ENCODE measurements around the gene MAGI1. TPM values are rescaled to one million over a fixed set of nuclear protein-coding genes. Genes with fewer than 3 reads are reported as not detected.

MAGI1 gene
- polyA plus RNA-seq, 2 donors, result 6.0 to 10.6 TPM

- Histone ChIP-seq H3K4me1 (ENCODE audit: control insufficient read depth in 2 of 2, insufficient read depth in 2 of 2, low read length in 1 of 2) (peaks cover 0 to 2% of the 10 kb centered on the region in 2 donors), H3K27me3 (ENCODE audit: control insufficient read depth in 1 of 2, insufficient read depth in 2 of 2, low read length in 2 of 2) (no peaks in the 10 kb centered on the region), H3K27ac (ENCODE audit: low read depth in 2 of 2, low read length in 1 of 2) (no peak overlapping the region), H3K36me3 (ENCODE audit: control insufficient read depth in 2 of 2, insufficient read depth in 2 of 2, low read length in 1 of 2) (no peaks in the 10 kb centered on the region), H3K9me3 (ENCODE audit: control insufficient read depth in 2 of 2, insufficient read depth in 1 of 2, low read depth in 1 of 2, low read length in 1 of 2) (no peaks in the 10 kb centered on the region), H3K4me3 (ENCODE audit: low read depth in 1 of 2, low read length in 2 of 2) (no peak overlapping the region)
- 88 to 90% methylated on average over 3 of the region's 3 CpGs for WGBS, 2 donors
These were observed 255.6 kb downstream of the MAGI1 start for GRCh38 chr3:65783117-65783516.

DNA sequence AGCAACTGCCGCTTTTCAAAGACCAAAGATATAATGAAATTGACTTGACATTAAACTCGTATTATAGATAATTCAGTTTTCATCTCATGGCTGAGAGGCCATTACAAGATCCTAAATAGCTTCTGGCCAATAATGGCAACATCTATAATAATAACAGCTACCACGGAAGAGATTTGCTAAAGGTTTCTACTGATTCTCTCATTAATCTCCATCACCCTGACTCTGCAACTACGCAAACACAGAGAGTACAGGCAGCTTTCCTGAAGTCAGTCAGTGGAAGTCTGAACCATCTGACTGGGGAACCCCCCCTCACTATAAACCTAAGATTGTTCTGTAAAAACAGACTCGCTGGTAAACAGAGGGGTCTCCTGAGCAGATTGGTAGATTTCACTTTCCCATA, 257.1 kb downstream of the MAGI1 start:
- H3K36me3 ChIP-seq (ENCODE audit: control insufficient read depth in 2 of 2, insufficient read depth in 2 of 2, low read length in 1 of 2), result no peaks in the 10 kb centered on the region
- 87 to 88% methylated on average over 5 of the region's 5 CpGs for WGBS, 2 donors

GRCh38 chr3:65779390-65779789, 259.3 kb downstream of the MAGI1 start:
- no peaks in the 10 kb centered on the region for H3K9me3 ChIP-seq (ENCODE audit: control insufficient read depth in 2 of 2, insufficient read depth in 1 of 2, low read depth in 1 of 2, low read length in 1 of 2)
- H3K4me3 ChIP-seq (ENCODE audit: low read depth in 1 of 2, low read length in 2 of 2), result no peak overlapping the region
- 89 to 94% methylated on average over 2 of the region's 2 CpGs for WGBS, 2 donors
- no peaks in the 10 kb centered on the region for H3K27me3 ChIP-seq (ENCODE audit: control insufficient read depth in 1 of 2, insufficient read depth in 2 of 2, low read length in 2 of 2)
- no peaks in the 10 kb centered on the region for H3K4me1 ChIP-seq (ENCODE audit: control insufficient read depth in 2 of 2, insufficient read depth in 2 of 2, low read length in 1 of 2)
- H3K27ac ChIP-seq (ENCODE audit: low read depth in 2 of 2, low read length in 1 of 2), result no peak overlapping the region
- H3K36me3 ChIP-seq (ENCODE audit: control insufficient read depth in 2 of 2, insufficient read depth in 2 of 2, low read length in 1 of 2), result no peaks in the 10 kb centered on the region

More for the DNA sequence above, 257.1 kb downstream of the MAGI1 start:
- Histone ChIP-seq H3K4me3 (ENCODE audit: low read depth in 1 of 2, low read length in 2 of 2) (no peak overlapping the region), H3K4me1 (ENCODE audit: control insufficient read depth in 2 of 2, insufficient read depth in 2 of 2, low read length in 1 of 2) (peaks cover 0 to 2% of the 10 kb centered on the region in 2 donors), H3K27ac (ENCODE audit: low read depth in 2 of 2, low read length in 1 of 2) (no peak overlapping the region), H3K27me3 (ENCODE audit: control insufficient read depth in 1 of 2, insufficient read depth in 2 of 2, low read length in 2 of 2) (no peaks in the 10 kb centered on the region), H3K9me3 (ENCODE audit: control insufficient read depth in 2 of 2, insufficient read depth in 1 of 2, low read depth in 1 of 2, low read length in 1 of 2) (no peaks in the 10 kb centered on the region)

GRCh38 chr3:65778968-65779367, 259.8 kb downstream of the MAGI1 start:
- H3K4me1 ChIP-seq (ENCODE audit: control insufficient read depth in 2 of 2, insufficient read depth in 2 of 2, low read length in 1 of 2), result no peaks in the 10 kb centered on the region
- H3K27ac ChIP-seq (ENCODE audit: low read depth in 2 of 2, low read length in 1 of 2), result no peak overlapping the region
- H3K4me3 ChIP-seq (ENCODE audit: low read depth in 1 of 2, low read length in 2 of 2), result no peak overlapping the region
- no peaks in the 10 kb centered on the region for H3K9me3 ChIP-seq (ENCODE audit: control insufficient read depth in 2 of 2, insufficient read depth in 1 of 2, low read depth in 1 of 2, low read length in 1 of 2)
- WGBS, 2 donors, result 75 to 82% methylated on average over 2 of the region's 2 CpGs
- no peaks in the 10 kb centered on the region for H3K36me3 ChIP-seq (ENCODE audit: control insufficient read depth in 2 of 2, insufficient read depth in 2 of 2, low read length in 1 of 2)
- no peaks in the 10 kb centered on the region for H3K27me3 ChIP-seq (ENCODE audit: control insufficient read depth in 1 of 2, insufficient read depth in 2 of 2, low read length in 2 of 2)

GRCh38 chr3:65777050-65777449, 261.7 kb downstream of the MAGI1 start:
- WGBS, 2 donors, result 77 to 78% methylated on average over 3 of the region's 3 CpGs
- Histone ChIP-seq H3K9me3 (ENCODE audit: control insufficient read depth in 2 of 2, insufficient read depth in 1 of 2, low read depth in 1 of 2, low read length in 1 of 2) (no peaks in the 10 kb centered on the region), H3K27me3 (ENCODE audit: control insufficient read depth in 1 of 2, insufficient read depth in 2 of 2, low read length in 2 of 2) (no peaks in the 10 kb centered on the region), H3K27ac (ENCODE audit: low read depth in 2 of 2, low read length in 1 of 2) (no peak overlapping the region), H3K4me1 (ENCODE audit: control insufficient read depth in 2 of 2, insufficient read depth in 2 of 2, low read length in 1 of 2) (no peaks in the 10 kb centered on the region), H3K4me3 (ENCODE audit: low read depth in 1 of 2, low read length in 2 of 2) (no peak overlapping the region), H3K36me3 (ENCODE audit: control insufficient read depth in 2 of 2, insufficient read depth in 2 of 2, low read length in 1 of 2) (no peaks in the 10 kb centered on the region)

- no peaks in the 10 kb centered on the region for H3K9me3 ChIP-seq (ENCODE audit: control insufficient read depth in 2 of 2, insufficient read depth in 1 of 2, low read depth in 1 of 2, low read length in 1 of 2)
- H3K4me3 ChIP-seq (ENCODE audit: low read depth in 1 of 2, low read length in 2 of 2), result no peak overlapping the region
- no peaks in the 10 kb centered on the region for H3K36me3 ChIP-seq (ENCODE audit: control insufficient read depth in 2 of 2, insufficient read depth in 2 of 2, low read length in 1 of 2)
- H3K27me3 ChIP-seq (ENCODE audit: control insufficient read depth in 1 of 2, insufficient read depth in 2 of 2, low read length in 2 of 2), result no peaks in the 10 kb centered on the region
- 53 to 74% methylated on average over 6 of the region's 6 CpGs for WGBS, 2 donors
- no peak overlapping the region for H3K27ac ChIP-seq (ENCODE audit: low read depth in 2 of 2, low read length in 1 of 2)
- H3K4me1 ChIP-seq (ENCODE audit: control insufficient read depth in 2 of 2, insufficient read depth in 2 of 2, low read length in 1 of 2), result no peaks in the 10 kb centered on the region
These were observed 262.2 kb downstream of the MAGI1 start for GRCh38 chr3:65776494-65776893.

DNA sequence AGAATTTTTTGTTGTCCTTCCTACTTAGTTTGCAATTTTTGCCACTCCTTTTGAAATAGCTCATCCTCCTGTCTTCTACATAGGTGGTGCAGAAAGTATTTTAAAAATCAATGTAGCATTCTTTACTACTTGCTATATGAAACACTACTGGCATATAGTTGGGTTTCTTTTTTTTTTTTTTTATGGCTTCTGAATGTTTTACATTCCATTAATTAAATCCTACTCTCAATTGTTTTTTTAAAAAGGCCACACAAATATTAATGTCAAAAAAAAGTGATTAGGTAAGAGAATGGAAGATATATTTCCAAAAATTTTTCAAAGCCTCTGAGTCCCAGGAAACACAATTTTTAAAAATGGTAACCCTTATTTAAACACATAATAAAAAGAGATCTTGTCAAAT, 262.6 kb downstream of the MAGI1 start:
- no peak overlapping the region for H3K27ac ChIP-seq (ENCODE audit: low read depth in 2 of 2, low read length in 1 of 2)
- no peaks in the 10 kb centered on the region for H3K27me3 ChIP-seq (ENCODE audit: control insufficient read depth in 1 of 2, insufficient read depth in 2 of 2, low read length in 2 of 2)
- H3K4me1 ChIP-seq (ENCODE audit: control insufficient read depth in 2 of 2, insufficient read depth in 2 of 2, low read length in 1 of 2), result no peaks in the 10 kb centered on the region
- H3K9me3 ChIP-seq (ENCODE audit: control insufficient read depth in 2 of 2, insufficient read depth in 1 of 2, low read depth in 1 of 2, low read length in 1 of 2), result no peaks in the 10 kb centered on the region
- no peak overlapping the region for H3K4me3 ChIP-seq (ENCODE audit: low read depth in 1 of 2, low read length in 2 of 2)
- H3K36me3 ChIP-seq (ENCODE audit: control insufficient read depth in 2 of 2, insufficient read depth in 2 of 2, low read length in 1 of 2), result no peaks in the 10 kb centered on the region

- Histone ChIP-seq H3K27me3 (ENCODE audit: control insufficient read depth in 1 of 2, insufficient read depth in 2 of 2, low read length in 2 of 2) (no peaks in the 10 kb centered on the region), H3K4me1 (ENCODE audit: control insufficient read depth in 2 of 2, insufficient read depth in 2 of 2, low read length in 1 of 2) (no peaks in the 10 kb centered on the region), H3K9me3 (ENCODE audit: control insufficient read depth in 2 of 2, insufficient read depth in 1 of 2, low read depth in 1 of 2, low read length in 1 of 2) (no peaks in the 10 kb centered on the region), H3K27ac (ENCODE audit: low read depth in 2 of 2, low read length in 1 of 2) (no peak overlapping the region), H3K36me3 (ENCODE audit: control insufficient read depth in 2 of 2, insufficient read depth in 2 of 2, low read length in 1 of 2) (no peaks in the 10 kb centered on the region), H3K4me3 (ENCODE audit: low read depth in 1 of 2, low read length in 2 of 2) (no peak overlapping the region)
- 66 to 78% methylated on average over 3 of the region's 3 CpGs for WGBS, 2 donors
These were observed 266.0 kb downstream of the MAGI1 start for GRCh38 chr3:65772758-65773157.

- WGBS, 2 donors, result 67 to 94% methylated on average over 1 of the region's 1 CpG
- no peaks in the 10 kb centered on the region for H3K9me3 ChIP-seq (ENCODE audit: control insufficient read depth in 2 of 2, insufficient read depth in 1 of 2, low read depth in 1 of 2, low read length in 1 of 2)
- H3K27ac ChIP-seq (ENCODE audit: low read depth in 2 of 2, low read length in 1 of 2), result no peak overlapping the region
- no peaks in the 10 kb centered on the region for H3K4me1 ChIP-seq (ENCODE audit: control insufficient read depth in 2 of 2, insufficient read depth in 2 of 2, low read length in 1 of 2)
- no peaks in the 10 kb centered on the region for H3K27me3 ChIP-seq (ENCODE audit: control insufficient read depth in 1 of 2, insufficient read depth in 2 of 2, low read length in 2 of 2)
- no peak overlapping the region for H3K4me3 ChIP-seq (ENCODE audit: low read depth in 1 of 2, low read length in 2 of 2)
- H3K36me3 ChIP-seq (ENCODE audit: control insufficient read depth in 2 of 2, insufficient read depth in 2 of 2, low read length in 1 of 2), result no peaks in the 10 kb centered on the region
These were observed 271.2 kb downstream of the MAGI1 start for GRCh38 chr3:65767551-65767950.

DNA sequence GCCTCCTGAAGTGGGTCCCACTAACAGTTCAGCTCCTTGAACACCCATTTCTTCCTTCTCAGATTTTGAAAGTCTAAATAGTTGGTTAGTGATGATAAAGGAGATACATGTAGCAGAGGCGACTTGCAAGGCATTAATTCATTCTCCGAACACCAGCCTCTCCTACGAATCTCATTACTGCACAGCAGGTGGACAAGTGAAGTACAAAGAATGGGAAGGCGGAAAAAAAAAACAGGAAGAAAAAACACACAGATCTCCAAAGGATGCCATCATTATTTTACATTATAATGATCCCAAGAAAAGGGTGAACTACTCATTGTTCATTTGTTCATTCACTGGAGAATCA, 276.5 kb downstream of the MAGI1 start:
- H3K27me3 ChIP-seq (ENCODE audit: control insufficient read depth in 1 of 2, insufficient read depth in 2 of 2, low read length in 2 of 2), result no peaks in the 10 kb centered on the region
- H3K4me3 ChIP-seq (ENCODE audit: low read depth in 1 of 2, low read length in 2 of 2), result no peak overlapping the region
- H3K27ac ChIP-seq (ENCODE audit: low read depth in 2 of 2, low read length in 1 of 2), result no peak overlapping the region
- 92 to 95% methylated on average over 4 of the region's 4 CpGs for WGBS, 2 donors
- H3K4me1 ChIP-seq (ENCODE audit: control insufficient read depth in 2 of 2, insufficient read depth in 2 of 2, low read length in 1 of 2), result no peaks in the 10 kb centered on the region
- H3K36me3 ChIP-seq (ENCODE audit: control insufficient read depth in 2 of 2, insufficient read depth in 2 of 2, low read length in 1 of 2), result no peaks in the 10 kb centered on the region
- H3K9me3 ChIP-seq (ENCODE audit: control insufficient read depth in 2 of 2, insufficient read depth in 1 of 2, low read depth in 1 of 2, low read length in 1 of 2), result no peaks in the 10 kb centered on the region
